Lung (tissue), 12 donors: ENCODE measurements around the gene TNS3. TPM values are rescaled to one million over a fixed set of nuclear protein-coding genes. Genes with fewer than 3 reads are reported as not detected.

Experiments
- ATAC-seq: fragments of 200-7000 bp; cut with Tn5 transposase; one replicate; pipeline ENCODE4 v1.9.1; 2020; ENCODE audit warnings: moderate number of reproducible peaks; ENCODE audit not compliant: insufficient read depth, low FRiP score
- DNase-seq, 3 donors: peaks; one replicate each; pipeline ENCODE4 v3.0.0-alpha.2; 2013 to 2017
- H3K27ac ChIP-seq, 2 donors: one replicate each; pipeline ENCODE4 v1.5.1; 2013; ENCODE audit warnings: mild to moderate bottlenecking in 2 of 2, moderate library complexity in 2 of 2, control low read depth in 1 of 2, inconsistent platforms in 1 of 2, low read depth in 1 of 2, low read length in 1 of 2
- H3K27me3 ChIP-seq, 3 donors: one replicate each; pipeline ENCODE4 v1.5.1; 2013; ENCODE audit warnings: low read length in 2 of 3; ENCODE audit not compliant: control insufficient read depth in 3 of 3, insufficient read depth in 3 of 3
- H3K36me3 ChIP-seq, 4 donors: one replicate each; pipeline ENCODE4 v1.5.1; 2013; ENCODE audit warnings: low read length in 4 of 4, mild to moderate bottlenecking in 1 of 4, moderate library complexity in 1 of 4; ENCODE audit not compliant: control insufficient read depth in 4 of 4, insufficient read depth in 4 of 4
- H3K4me1 ChIP-seq, 5 donors: one replicate each; pipeline ENCODE4 v1.5.1; 2013; ENCODE audit warnings: low read length in 5 of 5, mild to moderate bottlenecking in 2 of 5, moderate library complexity in 1 of 5; ENCODE audit not compliant: control insufficient read depth in 5 of 5, insufficient read depth in 5 of 5
- H3K4me3 ChIP-seq: one replicate; pipeline ENCODE4 v1.5.1; 2013; ENCODE audit warnings: mild to moderate bottlenecking, control low read depth, moderate library complexity
- H3K9ac ChIP-seq, 2 donors: one replicate each; pipeline ENCODE4 v1.5.1; 2013; ENCODE audit warnings: low read length in 2 of 2, control low read depth in 1 of 2; ENCODE audit not compliant: insufficient read depth in 1 of 2
- H3K9me3 ChIP-seq, 4 donors: one replicate each; pipeline ENCODE4 v1.5.1; 2013; ENCODE audit warnings: low read length in 3 of 4, mild to moderate bottlenecking in 1 of 4, moderate library complexity in 1 of 4; ENCODE audit not compliant: control insufficient read depth in 4 of 4, insufficient read depth in 3 of 4
- WGBS, 2 donors: extraction: QIAGEN DNeasy Blood & Tissue Kit; methylation state at CpG; one replicate each; pipeline ENCODE4 v1.1.7; 2013; 5-methylcytosine and 5-hydroxymethylcytosine counted together
- polyA plus RNA-seq, 2 donors: library from polyadenylated mRNA; stranded (reverse); fragments of 200-250 nt; gene quantifications; one replicate each; pipeline ENCODE4 v1.2.1, GENCODE V29; 2013
- total RNA-seq, 2 donors: library from RNA; depleted of rRNA in 1 of 2; stranded (reverse); fragments of >200 nt in 1 of 2; gene quantifications; one replicate each; pipeline ENCODE4 v1.2.1, GENCODE V29; 2014 to 2021
- TF ChIP-seq, protein P1 (sequence below): IDR thresholded peaks from 2 replicates; pipeline ENCODE4 v1.5.1; 2012; ENCODE audit warnings: mild to moderate bottlenecking; ENCODE audit errors: control extremely low read depth, extremely low read depth
- donor health status: control.
- donor health status: control.
- donor health status: Bipolar disorder and iron deficiency.
- donor health status: healthy.
- donor health status: DM: yes; HTN: yes; CAD: no.

The TNS3 gene
- total and polyA plus RNA-seq, 4 donors, result 23.8 to 140 (median 85.7) TPM

DNA sequence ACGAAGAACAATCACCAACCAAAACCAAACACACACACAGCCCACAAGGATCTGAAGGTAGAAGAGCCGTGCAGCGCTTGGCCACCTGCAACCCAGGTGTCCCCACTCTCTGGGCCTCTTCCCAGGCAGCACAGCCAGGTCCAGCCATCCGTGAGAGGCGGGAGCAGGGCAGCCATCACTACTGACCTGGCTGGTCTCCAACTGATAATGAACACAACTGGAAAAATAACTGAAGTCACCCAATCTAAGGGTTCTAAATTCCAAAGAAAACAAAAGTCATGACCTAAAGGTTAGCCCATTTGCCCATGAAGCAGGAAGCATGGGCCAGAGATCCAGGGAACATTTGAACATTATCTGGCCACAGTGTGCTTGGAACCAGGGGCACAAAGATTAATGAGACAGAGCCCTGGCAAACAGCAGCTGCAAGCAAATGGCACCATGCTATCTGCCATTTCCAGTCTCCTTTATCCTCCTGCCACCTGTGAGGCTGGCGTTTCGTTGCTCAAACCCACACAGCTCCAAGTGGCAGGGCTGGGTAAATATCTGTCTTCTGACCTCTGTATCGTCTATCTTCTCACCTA lies 207.9 kb downstream of the TNS3 start:
- DNase-seq, result no peak
- H3K36me3 ChIP-seq, result peaks cover 0 to 10% (median 7%) of the 10 kb centered on the region in 4 donors
- TF ChIP-seq, protein P1, sequence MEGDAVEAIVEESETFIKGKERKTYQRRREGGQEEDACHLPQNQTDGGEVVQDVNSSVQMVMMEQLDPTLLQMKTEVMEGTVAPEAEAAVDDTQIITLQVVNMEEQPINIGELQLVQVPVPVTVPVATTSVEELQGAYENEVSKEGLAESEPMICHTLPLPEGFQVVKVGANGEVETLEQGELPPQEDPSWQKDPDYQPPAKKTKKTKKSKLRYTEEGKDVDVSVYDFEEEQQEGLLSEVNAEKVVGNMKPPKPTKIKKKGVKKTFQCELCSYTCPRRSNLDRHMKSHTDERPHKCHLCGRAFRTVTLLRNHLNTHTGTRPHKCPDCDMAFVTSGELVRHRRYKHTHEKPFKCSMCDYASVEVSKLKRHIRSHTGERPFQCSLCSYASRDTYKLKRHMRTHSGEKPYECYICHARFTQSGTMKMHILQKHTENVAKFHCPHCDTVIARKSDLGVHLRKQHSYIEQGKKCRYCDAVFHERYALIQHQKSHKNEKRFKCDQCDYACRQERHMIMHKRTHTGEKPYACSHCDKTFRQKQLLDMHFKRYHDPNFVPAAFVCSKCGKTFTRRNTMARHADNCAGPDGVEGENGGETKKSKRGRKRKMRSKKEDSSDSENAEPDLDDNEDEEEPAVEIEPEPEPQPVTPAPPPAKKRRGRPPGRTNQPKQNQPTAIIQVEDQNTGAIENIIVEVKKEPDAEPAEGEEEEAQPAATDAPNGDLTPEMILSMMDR, result no peak
- 88 to 92% methylated on average over 8 of the region's 8 CpGs for WGBS, 2 donors
- H3K27ac ChIP-seq, result peak overlapping the region in 1 of 2 donors; percentile 34
- H3K4me3 ChIP-seq, result no peak overlapping the region
- no peak overlapping the region for H3K9ac ChIP-seq
- no peak for ATAC-seq
- H3K4me1 ChIP-seq, result peaks cover 8 to 23% (median 15%) of the 10 kb centered on the region in 5 donors
- no peaks in the 10 kb centered on the region for H3K9me3 ChIP-seq
- H3K27me3 ChIP-seq, result no peaks in the 10 kb centered on the region

DNA sequence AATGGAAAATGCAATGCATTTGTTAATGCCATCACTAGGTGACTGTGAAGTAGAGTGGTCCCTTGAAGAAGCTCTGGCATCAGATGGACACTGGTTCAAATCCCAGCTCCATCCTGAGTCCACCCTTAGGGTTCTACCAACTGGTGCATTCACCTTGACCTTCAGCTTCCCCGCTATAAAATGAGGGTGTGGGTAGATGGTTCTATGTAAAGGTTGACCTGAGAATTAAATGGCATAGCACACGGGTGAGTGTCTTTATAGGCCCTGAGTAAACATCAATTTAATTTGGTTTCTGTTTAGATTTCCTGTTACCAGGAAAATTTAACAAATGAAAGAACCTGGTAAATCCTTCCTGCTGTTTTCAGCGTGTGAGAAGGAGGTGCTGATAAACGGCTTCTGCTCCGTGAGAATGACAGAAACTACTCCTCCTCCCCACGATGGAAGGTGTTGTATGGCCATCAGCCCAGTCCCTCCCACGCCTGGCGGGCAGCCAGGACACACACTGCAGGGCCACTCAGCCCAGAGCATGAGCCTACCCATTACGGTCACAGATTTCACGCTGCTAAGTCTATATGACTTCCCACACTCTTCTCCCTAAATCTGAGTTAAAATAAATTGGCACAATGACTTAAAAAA lies 210.1 kb downstream of the TNS3 start:
- WGBS, 2 donors, result 36 to 74% methylated on average over 10 of the region's 10 CpGs
- H3K27ac ChIP-seq, result no peak overlapping the region
- peak; percentile 39 for ATAC-seq
- peak; percentile 78 to 85 (median 81) for DNase-seq
- H3K9me3 ChIP-seq, result no peaks in the 10 kb centered on the region
- TF ChIP-seq, protein P1, result no peak
- H3K4me3 ChIP-seq, result no peak overlapping the region
- H3K4me1 ChIP-seq, result peaks cover 5 to 23% (median 15%) of the 10 kb centered on the region in 5 donors
- peak overlapping the region in 1 of 2 donors; percentile 5 for H3K9ac ChIP-seq
- H3K27me3 ChIP-seq, result no peaks in the 10 kb centered on the region
- peaks cover 0 to 26% (median 19%) of the 10 kb centered on the region in 4 donors for H3K36me3 ChIP-seq

DNA sequence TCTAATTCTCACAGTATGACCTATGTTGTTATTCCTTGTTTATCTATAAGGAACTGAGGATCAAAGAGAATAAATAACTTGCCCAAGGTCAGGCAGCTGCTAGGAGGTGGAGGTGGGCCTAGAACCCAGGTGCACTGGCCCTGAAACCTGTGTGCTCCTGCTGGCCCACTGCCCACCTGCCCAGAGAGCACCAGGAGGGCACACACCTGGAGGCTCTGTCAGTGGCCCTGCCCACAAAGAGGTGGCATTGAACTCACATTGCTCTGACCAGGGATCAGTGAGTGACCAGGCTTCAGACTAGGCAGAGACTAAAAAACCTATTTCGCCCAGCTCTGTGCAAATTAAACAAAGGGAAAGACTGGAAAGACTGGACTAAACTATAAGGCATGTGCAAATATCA lies 210.6 kb downstream of the TNS3 start:
- ATAC-seq (no peak), DNase-seq (no peak)
- Histone ChIP-seq H3K9me3 (no peaks in the 10 kb centered on the region), H3K27me3 (no peaks in the 10 kb centered on the region), H3K4me3 (no peak overlapping the region), H3K4me1 (peaks cover 5 to 23% (median 15%) of the 10 kb centered on the region in 5 donors), H3K36me3 (peaks cover 0 to 28% (median 21%) of the 10 kb centered on the region in 4 donors), H3K27ac (peak overlapping the region in 1 of 2 donors; percentile 20), H3K9ac (no peak overlapping the region)
- WGBS, 2 donors, result 85 to 97% methylated on average over 1 of the region's 1 CpG
- TF ChIP-seq, protein P1, result no peak
